ENCODE measurements around the gene ELAVL4. TPM values are rescaled to one million over a fixed set of nuclear protein-coding genes. Genes with fewer than 3 reads are reported as not detected.

The ELAVL4 gene
- total RNA-seq, 1 experiment from 2014 or later = 0.50 TPM

DNA sequence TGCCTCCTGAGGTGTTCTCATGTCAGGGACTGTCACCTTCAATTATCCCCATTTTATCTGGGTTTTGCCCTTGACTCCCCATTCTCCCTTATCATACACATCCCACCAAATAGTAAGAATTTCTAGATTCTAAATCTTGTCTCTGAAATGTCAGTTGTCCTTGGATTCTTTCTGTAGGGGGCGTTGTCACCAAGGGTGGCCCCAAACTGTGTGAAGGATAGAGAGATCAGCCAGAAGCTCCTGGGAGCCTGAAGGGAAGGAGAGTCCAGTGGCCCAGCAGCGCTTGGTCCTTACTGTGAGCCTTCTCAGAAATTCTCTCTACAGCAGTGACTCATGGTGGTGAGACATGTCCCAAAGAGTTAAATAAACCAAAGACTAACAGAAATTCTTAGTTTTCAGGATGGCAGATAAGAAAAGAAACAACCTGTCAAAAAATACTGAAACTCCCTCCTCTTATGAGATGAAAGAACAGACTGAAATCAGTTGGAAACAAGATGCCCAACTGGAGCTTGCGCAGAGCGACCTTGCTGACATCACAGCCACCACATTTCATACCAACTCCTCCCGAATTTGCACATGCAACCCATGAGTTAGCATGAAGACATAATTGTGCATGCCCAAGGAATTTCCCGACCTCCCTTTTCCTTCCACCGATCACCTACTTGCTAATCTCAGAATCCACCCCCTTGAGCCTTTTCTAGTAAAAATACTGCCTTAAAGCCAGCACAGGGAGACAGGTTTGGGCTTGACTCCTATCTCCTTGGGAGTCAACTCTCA lies 109.8 kb downstream of the ELAVL4 start (continued):
- TF ChIP-seq NR2C2 (CRISPR knock-in tag; IDR thresholded peaks at IDR 0.05) (no peak), ZNF219 (CRISPR knock-in tag; IDR thresholded peaks at IDR 0.05; ENCODE audit: borderline replicate concordance) (no peak), ZNF317 (CRISPR knock-in tag; IDR thresholded peaks at IDR 0.05; ENCODE audit: borderline replicate concordance, low read depth) (no peak)

DNA sequence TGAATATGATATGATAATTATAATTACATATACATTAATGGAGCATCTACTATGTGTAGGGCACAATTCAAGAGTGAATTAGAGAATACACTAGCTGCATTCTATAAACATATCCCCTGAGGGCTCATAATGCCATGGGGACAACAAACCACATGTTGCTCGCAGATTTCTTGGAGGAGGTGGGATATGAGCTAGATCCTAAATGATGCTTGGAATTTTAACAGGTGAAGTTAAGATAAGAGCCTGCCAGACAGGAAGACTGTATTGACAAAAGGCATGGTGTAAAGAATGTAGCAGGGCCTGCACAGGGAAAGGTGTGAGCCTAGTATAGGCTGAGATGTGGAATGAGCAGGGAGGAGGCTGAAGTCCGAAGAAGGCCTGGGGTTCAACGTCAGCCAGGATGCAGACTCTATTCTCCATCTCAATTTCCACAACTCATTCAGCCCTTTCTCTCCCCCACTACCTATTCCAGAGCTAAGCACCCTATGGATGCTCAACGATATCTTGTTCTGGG lies 120.2 kb downstream of the ELAVL4 start:
- H3K27me3 Mint-ChIP-seq (ENCODE audit: low read depth) = peaks cover 3% of the 10 kb centered on the region
- ChIA-PET CTCF (no interaction called here), POLR2A (no interaction called here)
- H3K9me3 Mint-ChIP-seq = peaks cover 43% of the 10 kb centered on the region
- peaks cover 22% of the 10 kb centered on the region for H3K36me3 Mint-ChIP-seq
- TF ChIP-seq ZNF416 (CRISPR knock-in tag; IDR thresholded peaks at IDR 0.05) (no peak), TCF7 (CRISPR knock-in tag; IDR thresholded peaks at IDR 0.05; ENCODE audit: low read depth) (no peak), NFYB (CRISPR knock-in tag; conservative IDR thresholded peaks at IDR 0.05; ENCODE audit: low read depth) (no peak), JAZF1 (CRISPR knock-in tag; IDR thresholded peaks at IDR 0.05) (no peak), NR2C2 (CRISPR knock-in tag; IDR thresholded peaks at IDR 0.05) (no peak), ZNF423 (CRISPR knock-in tag; IDR thresholded peaks at IDR 0.05) (no peak), MXD4 (CRISPR knock-in tag; IDR thresholded peaks at IDR 0.05; ENCODE audit: borderline replicate concordance) (no peak), ATF1 (CRISPR knock-in tag; IDR thresholded peaks at IDR 0.05) (no peak), SMAD4 (CRISPR knock-in tag; IDR thresholded peaks at IDR 0.05) (no peak)
- TF ChIP-seq, protein P1, sequence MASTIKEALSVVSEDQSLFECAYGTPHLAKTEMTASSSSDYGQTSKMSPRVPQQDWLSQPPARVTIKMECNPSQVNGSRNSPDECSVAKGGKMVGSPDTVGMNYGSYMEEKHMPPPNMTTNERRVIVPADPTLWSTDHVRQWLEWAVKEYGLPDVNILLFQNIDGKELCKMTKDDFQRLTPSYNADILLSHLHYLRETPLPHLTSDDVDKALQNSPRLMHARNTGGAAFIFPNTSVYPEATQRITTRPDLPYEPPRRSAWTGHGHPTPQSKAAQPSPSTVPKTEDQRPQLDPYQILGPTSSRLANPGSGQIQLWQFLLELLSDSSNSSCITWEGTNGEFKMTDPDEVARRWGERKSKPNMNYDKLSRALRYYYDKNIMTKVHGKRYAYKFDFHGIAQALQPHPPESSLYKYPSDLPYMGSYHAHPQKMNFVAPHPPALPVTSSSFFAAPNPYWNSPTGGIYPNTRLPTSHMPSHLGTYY (CRISPR knock-in tag; IDR thresholded peaks at IDR 0.05) = no peak
- TF ChIP-seq, protein P2, sequence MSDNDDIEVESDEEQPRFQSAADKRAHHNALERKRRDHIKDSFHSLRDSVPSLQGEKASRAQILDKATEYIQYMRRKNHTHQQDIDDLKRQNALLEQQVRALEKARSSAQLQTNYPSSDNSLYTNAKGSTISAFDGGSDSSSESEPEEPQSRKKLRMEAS (CRISPR knock-in tag; IDR thresholded peaks at IDR 0.05) = no peak
- TF ChIP-seq, protein P3, sequence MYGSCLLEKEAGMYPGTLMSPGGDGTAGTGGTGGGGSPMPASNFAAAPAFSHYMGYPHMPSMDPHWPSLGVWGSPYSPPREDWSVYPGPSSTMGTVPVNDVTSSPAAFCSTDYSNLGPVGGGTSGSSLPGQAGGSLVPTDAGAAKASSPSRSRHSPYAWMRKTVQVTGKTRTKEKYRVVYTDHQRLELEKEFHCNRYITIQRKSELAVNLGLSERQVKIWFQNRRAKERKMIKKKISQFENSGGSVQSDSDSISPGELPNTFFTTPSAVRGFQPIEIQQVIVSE (CRISPR knock-in tag; IDR thresholded peaks at IDR 0.05; ENCODE audit: borderline replicate concordance) = no peak
- TF ChIP-seq, protein P4, sequence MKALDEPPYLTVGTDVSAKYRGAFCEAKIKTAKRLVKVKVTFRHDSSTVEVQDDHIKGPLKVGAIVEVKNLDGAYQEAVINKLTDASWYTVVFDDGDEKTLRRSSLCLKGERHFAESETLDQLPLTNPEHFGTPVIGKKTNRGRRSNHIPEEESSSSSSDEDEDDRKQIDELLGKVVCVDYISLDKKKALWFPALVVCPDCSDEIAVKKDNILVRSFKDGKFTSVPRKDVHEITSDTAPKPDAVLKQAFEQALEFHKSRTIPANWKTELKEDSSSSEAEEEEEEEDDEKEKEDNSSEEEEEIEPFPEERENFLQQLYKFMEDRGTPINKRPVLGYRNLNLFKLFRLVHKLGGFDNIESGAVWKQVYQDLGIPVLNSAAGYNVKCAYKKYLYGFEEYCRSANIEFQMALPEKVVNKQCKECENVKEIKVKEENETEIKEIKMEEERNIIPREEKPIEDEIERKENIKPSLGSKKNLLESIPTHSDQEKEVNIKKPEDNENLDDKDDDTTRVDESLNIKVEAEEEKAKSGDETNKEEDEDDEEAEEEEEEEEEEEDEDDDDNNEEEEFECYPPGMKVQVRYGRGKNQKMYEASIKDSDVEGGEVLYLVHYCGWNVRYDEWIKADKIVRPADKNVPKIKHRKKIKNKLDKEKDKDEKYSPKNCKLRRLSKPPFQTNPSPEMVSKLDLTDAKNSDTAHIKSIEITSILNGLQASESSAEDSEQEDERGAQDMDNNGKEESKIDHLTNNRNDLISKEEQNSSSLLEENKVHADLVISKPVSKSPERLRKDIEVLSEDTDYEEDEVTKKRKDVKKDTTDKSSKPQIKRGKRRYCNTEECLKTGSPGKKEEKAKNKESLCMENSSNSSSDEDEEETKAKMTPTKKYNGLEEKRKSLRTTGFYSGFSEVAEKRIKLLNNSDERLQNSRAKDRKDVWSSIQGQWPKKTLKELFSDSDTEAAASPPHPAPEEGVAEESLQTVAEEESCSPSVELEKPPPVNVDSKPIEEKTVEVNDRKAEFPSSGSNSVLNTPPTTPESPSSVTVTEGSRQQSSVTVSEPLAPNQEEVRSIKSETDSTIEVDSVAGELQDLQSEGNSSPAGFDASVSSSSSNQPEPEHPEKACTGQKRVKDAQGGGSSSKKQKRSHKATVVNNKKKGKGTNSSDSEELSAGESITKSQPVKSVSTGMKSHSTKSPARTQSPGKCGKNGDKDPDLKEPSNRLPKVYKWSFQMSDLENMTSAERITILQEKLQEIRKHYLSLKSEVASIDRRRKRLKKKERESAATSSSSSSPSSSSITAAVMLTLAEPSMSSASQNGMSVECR (CRISPR knock-in tag; IDR thresholded peaks at IDR 0.05; ENCODE audit: borderline replicate concordance) = no peak
- TF ChIP-seq, protein P5, sequence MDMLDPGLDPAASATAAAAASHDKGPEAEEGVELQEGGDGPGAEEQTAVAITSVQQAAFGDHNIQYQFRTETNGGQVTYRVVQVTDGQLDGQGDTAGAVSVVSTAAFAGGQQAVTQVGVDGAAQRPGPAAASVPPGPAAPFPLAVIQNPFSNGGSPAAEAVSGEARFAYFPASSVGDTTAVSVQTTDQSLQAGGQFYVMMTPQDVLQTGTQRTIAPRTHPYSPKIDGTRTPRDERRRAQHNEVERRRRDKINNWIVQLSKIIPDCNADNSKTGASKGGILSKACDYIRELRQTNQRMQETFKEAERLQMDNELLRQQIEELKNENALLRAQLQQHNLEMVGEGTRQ (CRISPR knock-in tag; IDR thresholded peaks at IDR 0.05) = no peak
- TF ChIP-seq, protein P6, sequence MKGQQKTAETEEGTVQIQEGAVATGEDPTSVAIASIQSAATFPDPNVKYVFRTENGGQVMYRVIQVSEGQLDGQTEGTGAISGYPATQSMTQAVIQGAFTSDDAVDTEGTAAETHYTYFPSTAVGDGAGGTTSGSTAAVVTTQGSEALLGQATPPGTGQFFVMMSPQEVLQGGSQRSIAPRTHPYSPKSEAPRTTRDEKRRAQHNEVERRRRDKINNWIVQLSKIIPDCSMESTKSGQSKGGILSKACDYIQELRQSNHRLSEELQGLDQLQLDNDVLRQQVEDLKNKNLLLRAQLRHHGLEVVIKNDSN (CRISPR knock-in tag; IDR thresholded peaks at IDR 0.05) = no peak
- TF ChIP-seq, protein P7, sequence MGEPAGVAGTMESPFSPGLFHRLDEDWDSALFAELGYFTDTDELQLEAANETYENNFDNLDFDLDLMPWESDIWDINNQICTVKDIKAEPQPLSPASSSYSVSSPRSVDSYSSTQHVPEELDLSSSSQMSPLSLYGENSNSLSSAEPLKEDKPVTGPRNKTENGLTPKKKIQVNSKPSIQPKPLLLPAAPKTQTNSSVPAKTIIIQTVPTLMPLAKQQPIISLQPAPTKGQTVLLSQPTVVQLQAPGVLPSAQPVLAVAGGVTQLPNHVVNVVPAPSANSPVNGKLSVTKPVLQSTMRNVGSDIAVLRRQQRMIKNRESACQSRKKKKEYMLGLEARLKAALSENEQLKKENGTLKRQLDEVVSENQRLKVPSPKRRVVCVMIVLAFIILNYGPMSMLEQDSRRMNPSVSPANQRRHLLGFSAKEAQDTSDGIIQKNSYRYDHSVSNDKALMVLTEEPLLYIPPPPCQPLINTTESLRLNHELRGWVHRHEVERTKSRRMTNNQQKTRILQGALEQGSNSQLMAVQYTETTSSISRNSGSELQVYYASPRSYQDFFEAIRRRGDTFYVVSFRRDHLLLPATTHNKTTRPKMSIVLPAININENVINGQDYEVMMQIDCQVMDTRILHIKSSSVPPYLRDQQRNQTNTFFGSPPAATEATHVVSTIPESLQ (CRISPR knock-in tag; IDR thresholded peaks at IDR 0.05) = no peak
- TF ChIP-seq, protein P8, sequence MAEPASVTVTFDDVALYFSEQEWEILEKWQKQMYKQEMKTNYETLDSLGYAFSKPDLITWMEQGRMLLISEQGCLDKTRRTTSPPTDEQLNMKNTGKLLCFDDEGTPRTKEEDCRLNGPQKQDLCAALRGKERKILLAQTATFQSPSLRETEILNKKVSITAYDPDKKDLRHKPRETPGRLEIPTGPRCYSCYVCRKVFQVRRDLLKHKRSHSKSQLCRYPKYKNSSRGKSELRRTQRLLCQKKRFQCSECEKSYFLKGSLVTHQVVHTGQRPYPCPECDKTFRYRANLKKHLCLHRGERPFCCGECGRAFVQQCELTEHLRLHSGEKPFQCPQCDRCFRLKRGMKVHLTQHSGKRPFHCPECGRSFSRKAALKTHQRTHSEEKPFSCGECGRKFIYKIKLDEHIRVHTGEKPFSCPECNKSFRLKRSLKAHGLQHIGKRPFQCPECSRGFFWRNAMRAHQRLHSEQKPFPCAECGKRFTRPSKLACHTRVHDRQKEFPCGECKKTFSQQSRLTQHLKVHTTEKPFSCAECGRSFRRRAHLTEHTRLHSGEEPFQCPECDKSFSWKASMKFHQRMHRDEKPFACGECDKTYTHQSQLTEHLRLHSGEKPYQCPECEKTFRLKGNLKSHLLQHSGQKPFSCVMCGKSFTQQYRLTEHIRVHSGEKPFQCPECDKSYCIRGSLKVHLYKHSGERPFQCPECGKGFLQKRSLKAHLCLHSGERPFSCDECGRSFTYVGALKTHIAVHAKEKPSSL (CRISPR knock-in tag; conservative IDR thresholded peaks at IDR 0.05) = no peak
- TF ChIP-seq, protein P9, sequence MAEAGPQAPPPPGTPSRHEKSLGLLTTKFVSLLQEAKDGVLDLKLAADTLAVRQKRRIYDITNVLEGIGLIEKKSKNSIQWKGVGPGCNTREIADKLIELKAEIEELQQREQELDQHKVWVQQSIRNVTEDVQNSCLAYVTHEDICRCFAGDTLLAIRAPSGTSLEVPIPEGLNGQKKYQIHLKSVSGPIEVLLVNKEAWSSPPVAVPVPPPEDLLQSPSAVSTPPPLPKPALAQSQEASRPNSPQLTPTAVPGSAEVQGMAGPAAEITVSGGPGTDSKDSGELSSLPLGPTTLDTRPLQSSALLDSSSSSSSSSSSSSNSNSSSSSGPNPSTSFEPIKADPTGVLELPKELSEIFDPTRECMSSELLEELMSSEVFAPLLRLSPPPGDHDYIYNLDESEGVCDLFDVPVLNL (CRISPR knock-in tag; IDR thresholded peaks at IDR 0.05; ENCODE audit: borderline replicate concordance, low read depth) = no peak
- H3K4me3 Mint-ChIP-seq = no peak overlapping the region
- H3K4me1 Mint-ChIP-seq = no peaks in the 10 kb centered on the region
- no peak for DNase-seq (ENCODE audit: low spot score)
- no peak for ATAC-seq
- no peak overlapping the region for H3K27ac Mint-ChIP-seq
